Measurements from ENCODE around the gene PIR.

The PIR gene

DNA sequence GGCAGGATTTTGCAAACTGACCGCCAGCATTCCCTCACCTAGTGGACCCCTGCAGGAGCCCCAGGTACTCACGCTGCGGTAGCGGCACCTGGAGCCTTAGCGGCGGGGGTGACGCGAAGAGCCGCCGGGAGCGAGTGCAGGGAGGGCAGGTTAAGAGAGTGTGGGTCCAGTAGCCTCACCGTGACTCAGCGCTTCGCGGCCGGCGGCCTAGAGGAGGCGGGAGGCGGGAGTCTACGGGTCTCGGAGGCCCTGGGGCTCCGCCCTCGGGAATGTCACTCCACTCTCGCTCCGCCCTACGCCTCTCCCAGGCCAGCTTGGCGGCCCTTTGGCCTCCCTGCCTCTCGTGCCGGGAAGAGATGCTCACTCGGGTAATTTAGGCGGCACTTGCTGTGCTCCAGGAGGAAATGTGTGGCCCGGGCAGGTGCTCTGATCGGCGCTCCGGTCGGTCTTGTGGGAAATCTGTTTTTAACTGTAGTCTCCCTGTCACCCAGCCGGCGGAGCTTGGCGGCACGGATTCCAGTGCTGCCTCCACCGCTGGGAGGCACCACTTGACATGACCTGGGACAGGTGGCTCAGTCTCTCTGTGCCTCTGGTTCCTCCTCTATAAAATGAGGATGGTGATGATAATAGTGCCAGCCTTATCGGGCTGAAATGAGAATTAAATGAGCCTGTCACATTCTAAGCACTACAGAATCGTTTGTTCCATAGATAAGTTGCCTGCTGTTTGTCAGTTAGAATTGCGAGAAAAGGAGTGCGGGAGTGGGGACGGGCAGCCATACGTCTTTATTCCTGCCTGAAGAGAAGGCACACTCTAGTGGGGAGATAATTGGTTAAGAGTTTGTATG is at the start of gene PIR:
PIR (minus strand) TSS at position 216 of the 845 bp plus-strand sequence. CDS start 2,076 bp downstream, outside the sequence.
- DNase-seq = peak in 12 of 14 donors; percentile 28 to 86 (median 70)

DNA sequence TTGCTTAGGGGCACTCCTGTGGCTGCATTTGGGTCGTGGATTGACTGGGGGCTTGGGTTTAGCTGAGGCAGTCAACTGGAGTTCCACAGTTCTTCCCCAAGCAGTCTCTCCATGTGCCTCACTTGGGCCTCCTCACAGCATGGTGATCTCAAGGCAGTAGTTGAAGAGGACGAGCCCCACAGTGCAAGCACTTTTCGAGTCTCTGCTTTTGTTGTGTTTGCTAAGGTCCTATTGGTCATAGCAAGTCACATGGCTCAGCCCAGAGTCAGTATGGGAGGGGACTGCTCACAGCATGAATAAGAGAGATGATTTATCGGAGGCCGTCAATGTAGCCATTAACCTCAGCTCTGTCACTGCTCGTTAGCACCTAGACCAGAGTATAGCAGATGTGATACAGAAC is 37.2 kb upstream of the PIR start:
- DNase-seq = no peak

DNA sequence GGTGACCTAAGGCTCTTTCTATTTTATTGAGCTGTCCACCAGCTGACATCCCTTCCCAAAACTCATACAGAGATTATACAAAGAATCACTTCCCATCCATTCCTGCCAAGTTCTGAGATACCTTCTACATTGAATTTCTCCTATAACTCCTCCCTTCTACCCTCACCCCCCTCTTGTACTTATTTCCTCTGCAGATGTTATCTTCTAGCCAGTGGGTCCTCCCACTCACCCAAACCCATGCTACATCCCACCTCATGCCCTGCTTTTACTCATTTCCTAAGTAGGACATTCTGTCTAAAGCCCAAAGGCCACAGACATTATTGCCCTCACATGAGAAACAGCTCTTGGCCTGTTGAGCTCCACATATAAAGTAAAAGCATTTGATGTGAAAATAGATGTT is 36.0 kb upstream of the PIR start:
- no peak for DNase-seq

DNA sequence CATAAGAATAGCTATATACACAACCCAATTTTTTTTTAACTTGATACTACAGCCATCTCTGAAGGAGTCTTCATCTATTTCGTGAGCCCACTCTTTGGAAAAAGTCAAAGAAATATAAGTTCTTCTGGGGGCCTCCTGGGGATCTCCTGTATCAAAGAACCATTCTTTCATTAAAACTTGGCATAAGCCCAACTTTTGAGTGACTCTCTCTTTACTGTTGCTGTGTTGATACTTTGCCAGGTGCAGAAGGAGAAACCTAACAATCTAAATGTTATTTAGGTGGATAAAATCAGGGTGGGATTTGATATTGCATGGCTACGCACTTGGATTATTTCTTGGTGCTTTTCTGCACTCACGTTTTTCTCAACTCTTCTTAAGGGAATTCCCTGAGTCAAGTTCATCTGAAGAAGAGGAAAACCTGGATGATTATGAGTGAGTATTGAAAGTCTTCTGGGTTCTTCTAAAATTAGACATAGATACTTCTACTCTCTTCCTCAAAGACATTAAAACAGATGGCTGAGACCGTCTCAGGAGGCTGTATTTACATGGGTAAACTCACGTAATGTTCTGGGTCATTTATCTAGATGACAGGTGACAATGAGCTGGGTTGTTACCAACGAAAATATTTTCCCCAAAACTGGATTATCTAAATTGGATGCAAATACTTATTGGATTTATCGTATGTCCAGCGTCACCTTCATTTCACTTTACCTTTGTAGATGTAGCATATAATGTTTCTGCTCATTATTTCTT is 32.7 kb upstream of the PIR start:
- no peak for DNase-seq

DNA sequence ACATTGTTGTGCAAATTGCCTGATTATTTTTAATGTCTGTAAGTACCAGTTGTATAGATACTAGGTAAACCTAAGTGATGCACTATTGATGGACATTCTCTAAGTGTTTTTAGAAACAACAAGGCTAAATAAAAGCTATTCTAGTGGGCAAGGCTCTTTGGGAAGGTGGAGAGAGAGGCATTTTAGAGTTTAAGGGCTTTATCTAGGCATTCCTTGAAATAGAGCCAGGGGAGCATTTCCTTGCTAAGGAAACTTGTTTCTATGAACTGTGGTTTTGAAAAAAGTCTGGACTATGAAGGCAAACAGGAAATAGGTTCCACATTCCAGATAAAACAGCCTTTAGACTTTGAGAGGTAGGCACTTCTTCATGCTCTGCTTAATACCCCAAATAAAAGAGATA is 31.3 kb upstream of the PIR start:
- DNase-seq = no peak

DNA sequence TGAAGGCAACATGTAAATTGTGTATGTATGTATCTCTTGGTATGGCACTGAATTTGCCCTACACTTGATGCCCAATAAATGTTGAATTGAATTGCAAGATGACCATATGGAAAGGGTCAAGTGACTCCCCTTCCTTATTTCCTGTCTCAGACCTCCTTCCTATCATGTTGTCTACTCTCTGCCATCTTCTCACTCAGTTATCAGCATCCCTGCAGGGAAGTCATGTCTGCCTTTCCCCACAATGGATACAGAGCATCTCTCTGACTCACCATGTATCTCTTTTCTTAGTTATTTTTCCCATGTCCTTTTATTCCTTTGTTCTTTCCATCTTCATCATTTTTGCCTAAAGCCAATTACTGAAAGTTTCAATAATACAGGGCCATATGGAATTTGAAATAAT is 30.0 kb upstream of the PIR start:
- DNase-seq = no peak

DNA sequence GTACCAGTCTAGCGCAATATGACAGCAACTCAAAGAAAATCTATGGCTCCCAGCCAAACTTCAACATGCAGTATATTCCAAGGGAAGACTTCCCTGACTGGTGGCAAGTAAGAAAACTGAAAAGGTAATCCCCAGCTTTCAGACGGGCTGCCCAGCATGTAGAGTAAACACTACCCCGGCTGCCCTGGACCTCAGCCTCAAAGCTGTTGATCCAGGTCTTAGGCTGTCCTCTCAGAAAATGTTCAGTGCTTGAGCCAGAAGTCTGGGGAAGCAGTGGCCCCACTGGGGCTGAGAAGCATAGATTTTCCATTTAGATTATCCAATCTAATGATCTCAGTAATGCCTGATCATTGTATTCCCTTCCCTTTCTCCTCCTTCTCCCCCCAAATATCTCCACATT is 29.3 kb upstream of the PIR start:
- no peak for DNase-seq

DNA sequence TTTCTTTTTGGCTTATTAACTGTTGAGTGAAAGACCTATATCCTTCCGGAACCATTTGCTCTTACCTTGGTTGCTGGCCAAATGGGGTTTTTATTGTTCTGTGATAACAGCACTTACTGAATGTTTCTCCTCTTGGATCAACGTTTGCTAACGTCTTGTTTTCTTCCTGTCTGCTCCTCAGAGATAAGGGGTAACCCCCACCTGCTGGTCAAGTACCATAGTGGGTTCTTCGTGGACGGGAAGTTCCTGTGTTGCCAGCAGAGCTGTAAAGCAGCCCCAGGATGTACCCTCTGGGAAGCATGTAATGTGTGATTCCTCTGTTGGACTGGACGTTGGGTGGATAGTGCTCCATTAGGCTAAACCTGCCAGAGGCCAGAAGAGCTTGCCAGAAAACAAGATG is 22.8 kb upstream of the PIR start:
- DNase-seq = no peak

DNA sequence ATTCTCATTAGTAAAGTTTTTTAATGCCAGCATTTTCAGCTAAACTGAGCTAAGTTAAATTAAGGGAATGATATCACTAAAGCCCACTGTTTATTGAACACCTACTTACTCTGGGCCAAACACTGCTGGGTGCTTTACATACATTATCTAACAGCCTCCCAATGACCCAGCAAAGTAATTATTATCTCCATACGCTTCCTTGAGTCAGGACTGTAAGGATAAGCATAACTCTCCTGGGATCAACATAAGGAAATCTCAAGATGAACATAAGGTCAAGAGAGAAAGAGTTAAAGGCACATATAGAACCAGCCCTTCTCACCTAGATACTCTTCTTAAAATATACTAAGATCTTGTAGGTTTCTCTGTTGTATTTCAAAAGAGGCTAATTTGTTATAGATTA is 21.1 kb upstream of the PIR start:
- no peak for DNase-seq

DNA sequence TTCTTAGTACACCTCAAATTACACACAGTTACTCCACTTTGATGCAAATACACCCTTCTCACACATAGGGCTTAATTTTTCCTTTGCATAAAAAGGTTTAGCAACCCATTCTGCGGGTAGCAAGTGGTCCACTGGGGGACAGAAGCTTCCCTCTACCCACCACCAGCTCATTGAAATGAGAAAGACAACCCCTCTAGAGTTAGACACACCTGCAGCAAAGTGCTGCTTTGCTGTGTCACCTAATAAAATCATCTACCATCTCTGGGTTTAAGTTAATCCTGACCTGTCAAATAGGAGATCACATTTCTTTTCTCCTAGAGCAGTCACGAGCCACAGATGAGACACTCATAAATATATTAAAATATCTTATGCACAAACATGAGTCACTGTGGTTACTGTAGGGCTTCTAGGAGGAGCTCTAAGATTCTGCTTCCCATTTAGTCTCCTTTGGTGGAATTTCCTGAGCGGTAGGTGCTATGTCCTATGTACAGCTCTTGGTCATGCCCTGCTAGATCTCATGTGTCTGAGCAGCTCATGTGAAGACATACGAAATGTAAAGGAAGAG is 19.4 kb upstream of the PIR start:
- DNase-seq = peak in 1 of 14 donors; percentile 0

DNA sequence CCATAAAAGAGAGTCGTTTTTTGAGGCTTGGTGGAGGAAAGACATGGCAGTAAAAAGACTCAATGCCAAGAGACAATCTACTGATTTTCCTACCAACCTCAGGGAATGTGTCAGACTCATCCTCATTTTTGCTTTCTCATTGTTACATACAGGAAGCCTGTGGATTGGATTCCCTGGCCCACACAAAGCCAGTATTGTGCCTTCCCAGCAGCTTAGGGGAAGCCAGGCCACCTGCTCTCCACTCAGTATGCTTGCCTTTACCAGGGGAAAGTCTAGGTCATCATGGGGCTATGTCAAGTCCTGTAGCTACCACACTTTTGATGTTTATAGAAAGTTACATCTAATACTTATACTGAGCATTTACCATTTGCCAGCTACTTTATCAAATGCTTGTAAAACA is 18.4 kb upstream of the PIR start:
- DNase-seq = peak in 3 of 14 donors; percentile 0 to 54 (median 0)

DNA sequence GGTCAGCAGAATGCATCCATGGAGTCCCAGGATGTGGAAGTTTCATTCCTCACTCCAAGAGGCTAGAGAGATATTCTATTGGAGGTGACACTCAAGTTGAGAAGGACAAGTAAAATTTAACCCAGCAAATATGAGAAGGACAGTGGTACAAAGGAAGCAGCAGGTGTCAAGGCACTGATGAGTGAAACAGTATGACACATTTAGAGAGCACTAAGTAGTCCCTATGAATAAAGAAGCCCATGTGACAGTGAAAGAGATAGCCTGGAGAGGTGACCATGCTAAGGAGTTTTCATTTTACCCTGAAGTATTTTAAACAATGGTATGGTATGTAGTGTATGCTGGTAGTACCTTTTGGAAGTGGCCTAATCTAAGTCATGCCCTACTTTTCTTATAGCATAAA is 16.7 kb upstream of the PIR start:
- no peak for DNase-seq

DNA sequence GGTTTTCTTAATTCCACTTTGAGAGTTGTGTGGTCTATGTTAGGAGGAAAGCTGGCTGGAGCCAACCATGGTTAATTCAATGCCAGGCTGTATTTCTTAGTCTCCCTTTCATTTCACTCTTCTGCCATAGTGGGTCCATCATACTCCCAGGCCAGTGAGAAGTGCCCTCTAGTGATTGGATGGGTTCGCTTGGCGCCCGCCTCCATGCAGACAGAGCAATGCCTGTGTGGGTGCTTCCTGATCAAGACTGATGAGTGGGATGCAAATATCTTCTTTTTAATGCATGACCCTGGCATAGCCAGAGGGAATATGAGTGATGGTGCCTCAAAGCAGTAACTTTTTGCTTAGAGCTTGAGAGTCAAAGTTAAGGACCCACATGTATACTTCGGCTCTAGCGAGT is 13.9 kb upstream of the PIR start:
- no peak for DNase-seq

DNA sequence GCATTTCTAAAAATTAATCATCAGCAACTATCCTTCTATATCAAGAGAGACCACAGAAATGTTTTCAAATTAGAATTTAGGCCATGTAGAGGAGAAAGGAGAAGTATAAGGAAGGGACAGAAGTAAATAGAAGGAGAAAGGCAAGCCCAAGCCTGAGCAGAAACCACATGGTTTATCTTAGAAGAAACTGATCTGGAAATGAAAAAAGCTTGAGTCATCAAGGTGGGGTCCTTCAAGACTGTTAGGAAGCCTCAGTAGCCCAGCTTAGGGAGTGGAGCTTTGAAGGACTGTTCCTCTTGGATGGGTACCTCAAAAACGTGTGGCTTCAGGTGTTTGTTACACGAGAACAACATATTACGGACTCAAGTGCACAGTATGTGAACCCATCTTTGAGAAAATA is 12.0 kb upstream of the PIR start:
- DNase-seq = no peak

DNA sequence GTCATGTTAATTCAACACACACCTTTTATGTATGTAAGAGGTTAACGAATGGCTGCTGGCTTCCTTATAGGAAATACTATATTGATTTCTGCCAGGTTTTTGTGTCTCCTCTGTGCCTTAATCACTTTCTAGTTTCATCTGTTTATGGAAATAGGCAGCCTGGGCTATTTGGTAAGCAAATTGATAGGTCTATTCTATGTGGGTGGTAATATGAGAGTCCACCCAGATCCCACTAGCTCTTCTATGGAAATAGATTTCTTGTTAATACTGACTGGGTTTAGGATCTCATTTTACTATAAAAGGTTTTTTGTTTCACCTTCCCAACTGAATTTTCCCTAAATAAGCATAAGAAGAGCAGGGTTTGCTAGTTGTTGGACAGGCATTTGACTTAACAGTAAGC is 11.5 kb upstream of the PIR start:
- DNase-seq = no peak

DNA sequence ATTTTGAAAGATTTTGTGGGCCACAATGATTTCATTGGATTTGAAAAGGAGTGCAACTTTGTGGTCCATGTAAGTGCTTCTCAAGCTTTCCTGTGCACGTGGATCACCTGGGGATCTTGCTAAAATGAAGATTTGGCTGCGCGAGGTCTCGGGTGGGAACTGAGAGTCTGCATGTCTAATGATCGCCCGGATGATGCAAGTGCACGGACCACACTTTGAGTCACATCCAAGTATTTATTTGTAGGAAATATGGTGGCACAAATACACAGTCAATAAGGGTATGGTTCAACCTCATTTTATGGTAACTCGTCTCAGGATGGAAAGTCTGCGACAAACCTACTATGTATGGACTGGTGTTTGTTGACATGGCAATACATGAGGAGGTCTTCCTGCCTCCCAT is 8.4 kb upstream of the PIR start:
- DNase-seq = no peak

DNA sequence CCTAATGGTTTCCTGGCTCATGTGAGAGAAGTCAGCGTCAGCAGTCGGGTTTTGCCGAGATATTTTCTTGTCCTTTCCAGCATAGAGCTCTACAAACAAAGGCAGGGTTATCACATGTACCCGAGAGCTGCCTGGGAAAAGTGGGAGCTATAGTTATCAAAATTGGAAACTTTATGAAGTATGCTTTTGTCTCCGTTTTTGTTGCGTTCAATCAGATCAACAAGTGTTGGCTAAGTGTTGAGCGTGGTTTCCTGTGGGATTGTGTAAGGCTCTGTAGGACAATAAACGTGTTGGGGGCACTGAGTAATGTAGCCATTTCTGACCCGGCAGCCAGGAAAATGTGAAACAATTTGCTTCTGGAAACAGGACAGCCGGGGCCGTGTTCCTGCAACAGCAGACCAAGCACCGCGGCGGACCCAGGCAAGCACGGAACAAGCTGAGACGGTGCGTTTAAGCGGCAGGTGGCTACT is 7.4 kb upstream of the PIR start, which contains the start of gene BMX:
BMX (plus strand) TSS at position 311 of the 470 bp plus-strand sequence. CDS start 7,547 bp downstream, outside the sequence.
- no peak for DNase-seq

DNA sequence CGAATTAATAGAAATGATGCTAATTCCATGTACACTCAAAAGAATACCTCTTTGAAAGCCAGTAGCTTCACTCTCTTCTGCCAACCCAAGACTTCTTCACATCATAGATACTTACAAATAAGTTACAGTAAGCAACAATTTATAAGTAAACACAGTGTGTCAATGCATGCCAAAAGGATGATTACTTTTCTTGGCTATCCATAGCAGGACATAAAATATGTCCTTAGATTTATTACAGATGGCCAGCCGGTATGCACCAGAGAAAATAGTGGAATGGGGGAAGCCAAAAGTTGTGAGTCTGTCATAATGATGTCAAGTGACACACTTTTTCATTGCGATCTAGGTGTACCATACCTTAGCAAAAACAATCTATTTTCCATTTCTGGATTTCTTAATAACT is 6.8 kb upstream of the PIR start:
- DNase-seq = no peak

DNA sequence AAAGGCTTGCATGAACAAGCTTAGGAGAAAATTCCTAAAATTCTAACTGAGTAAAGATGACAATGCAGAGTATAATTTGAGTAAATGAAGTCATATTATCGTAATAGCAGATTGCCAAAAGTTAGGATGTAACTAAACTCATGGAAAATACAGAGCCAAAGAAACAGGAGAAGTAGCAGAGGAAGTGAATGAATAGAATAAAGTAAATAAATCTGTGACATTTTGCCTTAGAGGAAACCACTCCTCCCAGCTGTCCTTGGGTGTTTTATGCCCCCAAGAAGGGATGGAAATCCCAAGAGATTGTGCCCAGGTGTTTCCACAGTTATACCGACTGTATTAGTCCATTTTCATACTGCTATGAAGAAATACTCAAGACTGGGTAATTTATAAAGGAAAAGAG is 5.6 kb upstream of the PIR start:
- no peak for DNase-seq

DNA sequence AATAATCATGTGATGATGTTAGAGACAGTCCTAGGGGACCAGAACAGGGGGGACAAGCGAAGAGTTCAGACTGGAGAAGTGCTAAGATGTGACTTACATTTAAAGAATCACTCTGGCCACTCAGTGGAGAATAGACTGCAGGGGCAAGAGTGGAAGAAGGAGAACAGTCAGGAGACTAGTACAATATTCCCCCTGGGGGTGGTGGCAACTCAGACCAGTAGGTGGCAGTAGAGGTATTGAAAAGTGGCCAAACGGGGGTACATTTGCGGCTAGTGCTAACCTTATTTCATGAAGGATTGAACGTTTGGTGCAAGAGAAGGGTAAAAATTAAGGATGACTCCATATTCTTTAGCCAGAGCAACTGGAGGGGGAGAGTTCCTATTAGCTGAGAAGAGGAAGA is 4.7 kb upstream of the PIR start:
- peak in 7 of 14 donors; percentile 1 to 21 (median 5) for DNase-seq

DNA sequence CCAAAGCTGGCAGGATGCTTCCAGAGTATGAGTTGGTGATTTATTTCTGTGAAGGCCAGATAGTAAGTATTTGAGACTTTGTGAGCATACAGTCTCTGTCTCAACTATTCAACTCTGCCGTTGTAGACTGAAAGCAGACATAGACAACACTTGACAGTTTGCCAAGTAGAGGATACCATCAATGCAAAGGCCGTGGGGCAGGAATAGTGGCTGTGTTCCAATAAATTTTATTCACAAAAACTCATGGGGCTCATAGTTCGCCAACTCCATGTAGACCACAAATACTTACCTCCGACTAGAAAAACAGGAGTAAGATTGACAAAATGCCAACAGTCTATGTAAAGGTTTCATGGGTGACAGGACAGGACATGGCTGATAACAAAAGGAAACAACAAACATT is 3.7 kb upstream of the PIR start:
- DNase-seq = no peak

DNA sequence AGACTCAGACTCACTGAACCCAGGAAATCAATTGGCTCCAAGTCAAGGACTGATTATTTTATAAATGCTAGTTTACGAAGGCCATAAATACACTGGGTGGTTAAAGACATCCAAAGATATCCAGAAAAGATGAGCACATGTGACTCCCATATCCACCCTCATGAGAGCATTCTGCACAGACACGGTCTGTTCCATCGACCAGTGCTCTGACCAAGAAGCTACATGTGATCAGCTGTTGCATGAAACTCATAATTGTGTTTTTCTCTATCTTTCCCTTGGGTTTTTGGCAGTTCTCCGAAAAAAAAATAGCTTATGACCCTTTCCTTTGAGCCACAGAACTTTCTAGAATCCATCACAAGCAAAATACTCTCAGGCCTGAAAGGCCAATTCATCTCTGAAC is 2.7 kb upstream of the PIR start:
- no peak for DNase-seq

DNA sequence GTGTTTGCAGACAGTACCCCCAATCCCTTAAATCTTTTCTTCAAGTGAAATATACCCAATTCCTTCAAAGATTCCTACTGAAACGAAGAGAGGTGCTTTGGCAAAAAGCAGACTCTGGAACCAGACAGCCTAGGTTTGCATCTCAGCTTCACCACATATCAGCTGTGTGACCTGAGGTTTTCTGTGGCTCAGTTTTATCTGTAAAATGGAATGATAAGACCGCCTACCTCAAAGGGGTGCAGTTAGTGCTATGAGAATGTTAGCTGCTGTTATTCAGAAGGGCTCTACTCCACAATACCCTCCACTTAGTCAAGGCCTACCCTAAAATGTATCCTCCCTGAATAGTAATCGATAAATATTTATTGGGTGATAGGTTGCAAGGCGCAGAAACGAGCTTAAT is 664 bp downstream of the PIR start:
- DNase-seq = no peak
